ENCODE measurements around the gene CSMD2. TPM values are rescaled to one million over a fixed set of nuclear protein-coding genes. Genes with fewer than 3 reads are reported as not detected.

The CSMD2 gene
- total RNA-seq, 4 donors from 2014 or later = 0.09 to 0.20 TPM; not detected in 2

DNA sequence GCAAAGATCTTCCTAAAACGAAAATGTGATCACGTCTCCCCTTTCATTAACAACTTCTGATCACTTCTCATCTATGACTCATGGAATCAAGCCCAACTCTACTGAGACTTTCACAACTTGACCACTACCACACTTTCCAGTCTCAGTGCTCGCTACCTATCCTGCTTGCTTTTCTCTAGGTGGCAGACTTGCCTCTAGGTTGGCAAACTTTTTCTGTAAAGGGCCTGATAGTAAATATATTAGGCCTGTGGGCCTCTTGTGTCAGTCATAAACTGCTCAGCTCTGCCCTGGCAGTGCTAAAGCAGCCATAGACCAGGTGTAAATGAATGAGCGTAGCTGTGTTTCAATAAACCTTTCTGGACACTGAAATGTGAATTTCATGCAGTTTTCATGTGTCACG, 322.7 kb downstream of the CSMD2 start:
- Histone ChIP-seq H3K27me3 (no peaks in the 10 kb centered on the region), H3K4me3 (no peak overlapping the region), H3K9me3 (no peaks in the 10 kb centered on the region), H3K36me3 (no peaks in the 10 kb centered on the region), H3K27ac (no peak overlapping the region), H3K4me1 (no peaks in the 10 kb centered on the region)
- in situ Hi-C loops (cut with MboI; ENCODE audit: low sequenced_read_pairs in 4 of 4) (no loop called here), intact Hi-C loops (cut with DNase I; ENCODE audit: low total_unique reads) (no loop called here)
- DNase-seq = no peak
- no peak for ATAC-seq
- no peak for TF ChIP-seq POLR2A (IDR thresholded peaks at IDR 0.05)
- TF ChIP-seq, protein P1, sequence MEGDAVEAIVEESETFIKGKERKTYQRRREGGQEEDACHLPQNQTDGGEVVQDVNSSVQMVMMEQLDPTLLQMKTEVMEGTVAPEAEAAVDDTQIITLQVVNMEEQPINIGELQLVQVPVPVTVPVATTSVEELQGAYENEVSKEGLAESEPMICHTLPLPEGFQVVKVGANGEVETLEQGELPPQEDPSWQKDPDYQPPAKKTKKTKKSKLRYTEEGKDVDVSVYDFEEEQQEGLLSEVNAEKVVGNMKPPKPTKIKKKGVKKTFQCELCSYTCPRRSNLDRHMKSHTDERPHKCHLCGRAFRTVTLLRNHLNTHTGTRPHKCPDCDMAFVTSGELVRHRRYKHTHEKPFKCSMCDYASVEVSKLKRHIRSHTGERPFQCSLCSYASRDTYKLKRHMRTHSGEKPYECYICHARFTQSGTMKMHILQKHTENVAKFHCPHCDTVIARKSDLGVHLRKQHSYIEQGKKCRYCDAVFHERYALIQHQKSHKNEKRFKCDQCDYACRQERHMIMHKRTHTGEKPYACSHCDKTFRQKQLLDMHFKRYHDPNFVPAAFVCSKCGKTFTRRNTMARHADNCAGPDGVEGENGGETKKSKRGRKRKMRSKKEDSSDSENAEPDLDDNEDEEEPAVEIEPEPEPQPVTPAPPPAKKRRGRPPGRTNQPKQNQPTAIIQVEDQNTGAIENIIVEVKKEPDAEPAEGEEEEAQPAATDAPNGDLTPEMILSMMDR (IDR thresholded peaks at IDR 0.05 in 4 of 5, conservative IDR thresholded peaks at IDR 0.05 in 1 of 5) = no peak

DNA sequence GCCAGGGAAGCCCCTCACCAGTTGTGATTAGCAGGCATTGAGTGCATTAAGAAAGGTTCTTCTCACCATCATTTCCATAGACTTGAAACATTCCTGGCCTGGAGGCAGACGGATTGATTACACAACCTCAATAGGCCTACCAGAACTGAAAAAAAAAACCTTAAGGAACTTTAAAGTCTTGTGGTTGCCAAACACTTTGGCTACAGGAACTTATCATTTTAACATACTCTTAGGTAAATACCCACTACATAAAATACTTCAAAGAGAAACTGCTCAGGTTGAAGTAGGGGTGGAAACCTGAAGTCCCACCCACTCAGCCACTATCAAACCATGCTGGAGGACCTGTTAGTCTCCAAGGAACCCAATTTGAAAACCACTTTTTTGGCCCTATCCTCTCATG, 323.5 kb downstream of the CSMD2 start:
- intact Hi-C loops (cut with DNase I; ENCODE audit: low total_unique reads) = no loop called here
- Histone ChIP-seq H3K4me1 (no peaks in the 10 kb centered on the region), H3K9me3 (no peaks in the 10 kb centered on the region), H3K36me3 (no peaks in the 10 kb centered on the region), H3K4me3 (no peak overlapping the region), H3K27me3 (no peaks in the 10 kb centered on the region), H3K27ac (no peak overlapping the region)
- DNase-seq (no peak), ATAC-seq (no peak)
- in situ Hi-C loops (cut with MboI; ENCODE audit: low sequenced_read_pairs in 4 of 4) = no loop called here
- TF ChIP-seq POLR2A (IDR thresholded peaks at IDR 0.05) = no peak
- TF ChIP-seq, protein P1 (IDR thresholded peaks at IDR 0.05 in 4 of 5, conservative IDR thresholded peaks at IDR 0.05 in 1 of 5) = no peak

DNA sequence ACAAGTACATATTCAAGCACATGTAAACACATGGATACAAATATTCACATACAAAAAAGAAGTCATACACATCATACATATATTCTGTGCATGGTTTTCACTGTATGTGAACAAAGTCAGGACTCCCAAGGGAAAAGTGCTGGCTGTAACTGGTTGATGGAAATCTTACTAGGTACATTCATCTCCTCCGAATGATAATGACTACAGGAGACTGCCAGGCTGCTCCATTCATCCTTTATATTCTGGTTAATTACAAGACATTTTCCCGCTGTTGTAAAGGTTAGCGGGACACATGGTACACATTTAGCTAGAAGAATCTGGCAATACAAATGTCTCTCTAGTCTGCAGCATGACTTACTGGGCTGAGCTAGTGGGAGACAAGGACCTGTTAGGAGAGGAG, 327.4 kb downstream of the CSMD2 start:
- intact Hi-C loops (cut with DNase I; ENCODE audit: low total_unique reads) = no loop called here
- DNase-seq (no peak), ATAC-seq (no peak)
- in situ Hi-C loops (cut with MboI; ENCODE audit: low sequenced_read_pairs in 4 of 4) = no loop called here
- H3K4me1 ChIP-seq = no peaks in the 10 kb centered on the region
- H3K36me3 ChIP-seq = no peaks in the 10 kb centered on the region
- H3K27ac ChIP-seq = no peak overlapping the region
- TF ChIP-seq, protein P1 (IDR thresholded peaks at IDR 0.05 in 4 of 5, conservative IDR thresholded peaks at IDR 0.05 in 1 of 5) = no peak
- TF ChIP-seq POLR2A (IDR thresholded peaks at IDR 0.05) = no peak
- no peaks in the 10 kb centered on the region for H3K27me3 ChIP-seq
- no peak overlapping the region for H3K4me3 ChIP-seq
- no peaks in the 10 kb centered on the region for H3K9me3 ChIP-seq

DNA sequence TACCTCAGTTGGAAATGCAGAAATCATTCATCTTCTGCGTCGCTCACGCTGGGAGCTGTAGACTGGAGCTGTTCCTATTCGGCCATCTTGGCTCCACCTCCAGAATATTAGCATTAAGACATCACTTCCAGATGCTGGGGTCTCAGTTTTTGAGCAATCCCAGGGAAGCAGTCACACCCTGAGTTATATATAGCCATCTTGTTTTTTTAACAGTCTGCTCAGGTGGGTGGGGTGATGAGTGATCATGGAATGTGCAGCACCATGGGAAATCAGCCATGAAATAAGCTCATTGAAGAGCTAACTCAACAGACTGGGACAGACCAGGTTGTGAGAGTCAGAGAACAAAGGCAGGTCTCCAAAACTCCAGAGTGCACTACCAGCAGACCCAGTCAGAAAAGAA, 328.1 kb downstream of the CSMD2 start:
- no peak for ATAC-seq
- no peak for DNase-seq

DNA sequence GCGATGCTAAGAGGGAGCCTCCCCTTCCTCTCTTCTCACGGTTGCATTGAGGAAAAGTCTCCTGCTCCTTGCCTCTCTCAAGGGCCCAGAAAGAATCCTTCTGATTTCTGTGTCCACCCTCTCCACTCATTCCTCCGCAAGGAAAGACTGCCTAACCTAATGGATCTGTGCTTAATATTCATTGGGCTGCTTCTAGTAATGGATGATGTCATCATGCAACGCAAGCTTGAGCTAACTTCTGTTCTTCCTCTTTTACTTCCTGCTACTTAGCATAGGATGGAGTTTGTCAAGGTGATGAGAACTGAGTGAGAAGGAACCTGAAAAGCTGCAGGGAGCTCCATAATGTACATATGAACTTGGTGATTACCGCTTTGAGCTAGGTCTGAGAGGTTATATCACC, 336.4 kb downstream of the CSMD2 start:
- intact Hi-C loops (cut with DNase I; ENCODE audit: low total_unique reads) (no loop called here), in situ Hi-C loops (cut with MboI; ENCODE audit: low sequenced_read_pairs in 4 of 4) (no loop called here)
- Histone ChIP-seq H3K4me1 (no peaks in the 10 kb centered on the region), H3K27me3 (no peaks in the 10 kb centered on the region), H3K4me3 (no peak overlapping the region), H3K27ac (no peak overlapping the region), H3K36me3 (no peaks in the 10 kb centered on the region), H3K9me3 (no peaks in the 10 kb centered on the region)
- no peak for TF ChIP-seq POLR2A (IDR thresholded peaks at IDR 0.05)
- TF ChIP-seq, protein P1 (IDR thresholded peaks at IDR 0.05 in 4 of 5, conservative IDR thresholded peaks at IDR 0.05 in 1 of 5) = no peak
- DNase-seq (no peak), ATAC-seq (no peak)

More for the DNA sequence above, 328.1 kb downstream of the CSMD2 start:
- Histone ChIP-seq H3K27me3 (no peaks in the 10 kb centered on the region), H3K9me3 (no peaks in the 10 kb centered on the region), H3K27ac (no peak overlapping the region), H3K4me3 (no peak overlapping the region), H3K36me3 (no peaks in the 10 kb centered on the region), H3K4me1 (no peaks in the 10 kb centered on the region)
- intact Hi-C loops (cut with DNase I; ENCODE audit: low total_unique reads) = no loop called here
- TF ChIP-seq, protein P1 (IDR thresholded peaks at IDR 0.05 in 4 of 5, conservative IDR thresholded peaks at IDR 0.05 in 1 of 5) = no peak
- TF ChIP-seq POLR2A (IDR thresholded peaks at IDR 0.05) = no peak
- in situ Hi-C loops (cut with MboI; ENCODE audit: low sequenced_read_pairs in 4 of 4) = no loop called here

All from gastrocnemius medialis (tissue), 4 donors.